ENCODE data around the gene TMEM117. TPM values are rescaled to one million over a fixed set of nuclear protein-coding genes. Genes with fewer than 3 reads are reported as not detected.

TMEM117 gene
- total RNA-seq, 1 donor: 22.4 TPM

GRCh38 chr12:44331269-44331668, 495.4 kb downstream of the TMEM117 start:
- no peaks in the 10 kb centered on the region for H3K9me3 ChIP-seq (ENCODE audit: low read depth, low read length)
- no peak overlapping the region for H3K27ac ChIP-seq (ENCODE audit: low read depth, low read length)
- DNase-seq (ENCODE audit: insufficient read length, low spot score, missing footprints): no peak
- H3K4me2 ChIP-seq (ENCODE audit: insufficient read depth, low read length): no peak overlapping the region
- H3K27me3 ChIP-seq (ENCODE audit: insufficient read depth, low read length): no peaks in the 10 kb centered on the region
- H3K36me3 ChIP-seq (ENCODE audit: insufficient read depth, low read length): no peaks in the 10 kb centered on the region
- no peak overlapping the region for H2AFZ ChIP-seq (ENCODE audit: low read length)
- no peak overlapping the region for H3K4me3 ChIP-seq (ENCODE audit: insufficient read depth, low read length)
- no peaks in the 10 kb centered on the region for H3K79me2 ChIP-seq (ENCODE audit: insufficient read depth, low read length)
- H3K4me1 ChIP-seq (ENCODE audit: insufficient read depth, low read length): no peaks in the 10 kb centered on the region
- no peak for TF ChIP-seq CTCF (IDR thresholded peaks at IDR 0.05; ENCODE audit: extremely low read depth, low read depth, low read length)
- H4K20me1 ChIP-seq (ENCODE audit: insufficient read depth, low read length): no peaks in the 10 kb centered on the region

- Histone ChIP-seq H3K4me1 (ENCODE audit: insufficient read depth, low read length) (no peaks in the 10 kb centered on the region), H3K4me2 (ENCODE audit: insufficient read depth, low read length) (no peak overlapping the region), H4K20me1 (ENCODE audit: insufficient read depth, low read length) (no peaks in the 10 kb centered on the region), H3K27ac (ENCODE audit: low read depth, low read length) (no peak overlapping the region), H3K4me3 (ENCODE audit: insufficient read depth, low read length) (no peak overlapping the region), H3K36me3 (ENCODE audit: insufficient read depth, low read length) (no peaks in the 10 kb centered on the region), H3K27me3 (ENCODE audit: insufficient read depth, low read length) (no peaks in the 10 kb centered on the region), H2AFZ (ENCODE audit: low read length) (no peak overlapping the region), H3K9me3 (ENCODE audit: low read depth, low read length) (no peaks in the 10 kb centered on the region), H3K79me2 (ENCODE audit: insufficient read depth, low read length) (no peaks in the 10 kb centered on the region)
- TF ChIP-seq CTCF (IDR thresholded peaks at IDR 0.05; ENCODE audit: extremely low read depth, low read depth, low read length): no peak
- DNase-seq (ENCODE audit: insufficient read length, low spot score, missing footprints): no peak
These were observed 498.5 kb downstream of the TMEM117 start for GRCh38 chr12:44334347-44334746.

- Histone ChIP-seq H3K27me3 (ENCODE audit: insufficient read depth, low read length) (no peaks in the 10 kb centered on the region), H3K36me3 (ENCODE audit: insufficient read depth, low read length) (no peaks in the 10 kb centered on the region), H3K27ac (ENCODE audit: low read depth, low read length) (no peak overlapping the region), H3K4me3 (ENCODE audit: insufficient read depth, low read length) (no peak overlapping the region), H2AFZ (ENCODE audit: low read length) (no peak overlapping the region), H3K79me2 (ENCODE audit: insufficient read depth, low read length) (no peaks in the 10 kb centered on the region), H3K4me1 (ENCODE audit: insufficient read depth, low read length) (no peaks in the 10 kb centered on the region), H3K4me2 (ENCODE audit: insufficient read depth, low read length) (no peak overlapping the region), H4K20me1 (ENCODE audit: insufficient read depth, low read length) (no peaks in the 10 kb centered on the region), H3K9me3 (ENCODE audit: low read depth, low read length) (no peaks in the 10 kb centered on the region)
- DNase-seq (ENCODE audit: insufficient read length, low spot score, missing footprints): no peak
- no peak for TF ChIP-seq CTCF (IDR thresholded peaks at IDR 0.05; ENCODE audit: extremely low read depth, low read depth, low read length)
These were observed 499.1 kb downstream of the TMEM117 start for GRCh38 chr12:44335030-44335429.

- Histone ChIP-seq H2AFZ (ENCODE audit: low read length) (no peak overlapping the region), H3K4me2 (ENCODE audit: insufficient read depth, low read length) (no peak overlapping the region), H3K79me2 (ENCODE audit: insufficient read depth, low read length) (no peaks in the 10 kb centered on the region), H3K27me3 (ENCODE audit: insufficient read depth, low read length) (no peaks in the 10 kb centered on the region), H3K36me3 (ENCODE audit: insufficient read depth, low read length) (no peaks in the 10 kb centered on the region), H3K4me3 (ENCODE audit: insufficient read depth, low read length) (no peak overlapping the region), H3K9me3 (ENCODE audit: low read depth, low read length) (no peaks in the 10 kb centered on the region), H4K20me1 (ENCODE audit: insufficient read depth, low read length) (no peaks in the 10 kb centered on the region), H3K4me1 (ENCODE audit: insufficient read depth, low read length) (no peaks in the 10 kb centered on the region), H3K27ac (ENCODE audit: low read depth, low read length) (no peak overlapping the region)
- TF ChIP-seq CTCF (IDR thresholded peaks at IDR 0.05; ENCODE audit: extremely low read depth, low read depth, low read length): no peak
- no peak for DNase-seq (ENCODE audit: insufficient read length, low spot score, missing footprints)
These were observed 500.7 kb downstream of the TMEM117 start for GRCh38 chr12:44336577-44336976.

Measured in osteoblast (primary cell).